Left hindlimb (tissue), 1 donor: Measurements from ENCODE around the gene RAP1GAP.

Experiments used
- DNase-seq: peaks from one replicate; pipeline ENCODE4 v3.0.0-alpha.2; 2018

Gene RAP1GAP

DNA sequence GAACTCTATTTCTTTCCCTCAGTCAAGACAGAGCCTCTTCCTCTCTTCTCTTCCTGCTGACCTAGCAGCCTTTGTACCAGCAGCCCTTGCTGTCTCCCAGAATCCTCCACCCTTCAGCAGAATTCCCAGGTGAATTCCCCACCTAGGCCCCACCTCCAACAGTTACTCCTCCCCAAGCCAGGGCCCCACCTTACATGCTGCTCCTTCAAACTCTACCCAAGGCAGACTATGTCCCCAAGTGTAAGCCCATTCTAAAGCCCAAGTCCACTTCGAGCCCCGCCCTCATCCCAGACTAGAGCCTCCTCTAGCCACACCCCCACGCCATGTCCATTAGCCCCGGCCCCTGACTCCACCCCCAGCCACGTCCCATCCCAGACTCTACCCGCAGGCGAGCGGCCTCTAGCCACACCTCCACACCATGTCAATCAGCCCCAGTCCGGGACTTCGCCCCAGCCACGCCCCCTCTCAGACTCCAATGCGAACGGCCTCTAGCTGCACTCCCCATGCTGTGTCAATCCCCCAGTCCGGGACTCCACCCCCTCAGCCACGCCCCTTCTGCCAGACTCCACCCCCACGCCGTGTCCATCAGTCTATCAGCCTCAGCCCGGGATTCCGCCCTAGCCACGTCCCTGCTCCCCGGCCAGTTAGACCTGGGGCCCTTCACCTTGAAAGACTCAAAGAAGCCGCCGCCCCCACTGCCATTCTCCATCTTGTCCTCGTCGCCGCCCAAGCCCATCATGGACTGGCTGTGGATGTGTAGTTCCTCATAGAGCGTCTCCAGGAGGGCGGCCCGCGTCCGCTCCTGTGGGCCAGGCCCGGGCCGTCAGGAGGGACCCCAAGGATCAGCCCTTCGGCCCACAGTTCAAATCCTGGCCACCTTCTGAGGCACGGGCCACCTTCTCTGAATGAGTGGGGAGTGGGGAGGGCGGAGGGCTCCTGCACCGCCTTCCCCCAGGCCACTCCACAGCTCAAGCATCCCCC, 61.3 kb downstream of the RAP1GAP start:
- DNase-seq: peak; percentile 87

DNA sequence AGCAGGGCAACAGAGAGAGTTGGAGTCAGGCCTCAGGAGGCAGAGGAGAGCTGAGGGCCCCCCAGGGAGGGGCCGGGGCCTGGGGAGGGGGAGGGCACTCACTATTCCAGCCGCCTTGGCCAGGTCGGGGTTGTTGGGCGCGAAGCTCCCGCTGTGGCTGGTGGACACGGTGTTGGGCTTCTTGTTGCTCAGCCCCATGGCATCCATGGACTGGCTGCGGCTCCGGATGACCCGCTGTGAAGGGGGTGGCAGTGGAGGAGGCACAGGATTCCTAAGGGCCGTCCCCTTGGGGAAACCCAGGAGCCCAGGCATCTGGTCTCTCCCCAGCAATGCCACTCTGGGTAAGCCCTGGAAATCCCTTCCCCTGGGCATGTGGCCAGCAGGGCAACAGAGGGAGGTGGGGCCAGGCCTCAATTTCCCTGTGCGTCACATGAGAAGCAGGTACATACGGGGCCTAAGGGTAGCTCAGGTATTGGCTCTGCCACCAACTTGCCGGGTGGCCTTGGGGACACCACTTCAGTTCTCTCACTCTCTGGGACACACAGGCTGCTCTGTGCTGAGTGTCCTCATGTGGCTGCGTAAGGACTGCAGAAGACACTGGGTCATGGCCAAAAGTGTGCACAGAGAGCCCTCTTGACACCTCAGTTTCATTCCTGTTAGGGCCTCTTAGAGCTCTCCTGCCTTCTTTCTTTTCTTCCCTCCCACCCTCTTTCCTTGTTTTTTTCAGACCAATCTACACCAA, 63.0 kb downstream of the RAP1GAP start:
- DNase-seq: no peak

DNA sequence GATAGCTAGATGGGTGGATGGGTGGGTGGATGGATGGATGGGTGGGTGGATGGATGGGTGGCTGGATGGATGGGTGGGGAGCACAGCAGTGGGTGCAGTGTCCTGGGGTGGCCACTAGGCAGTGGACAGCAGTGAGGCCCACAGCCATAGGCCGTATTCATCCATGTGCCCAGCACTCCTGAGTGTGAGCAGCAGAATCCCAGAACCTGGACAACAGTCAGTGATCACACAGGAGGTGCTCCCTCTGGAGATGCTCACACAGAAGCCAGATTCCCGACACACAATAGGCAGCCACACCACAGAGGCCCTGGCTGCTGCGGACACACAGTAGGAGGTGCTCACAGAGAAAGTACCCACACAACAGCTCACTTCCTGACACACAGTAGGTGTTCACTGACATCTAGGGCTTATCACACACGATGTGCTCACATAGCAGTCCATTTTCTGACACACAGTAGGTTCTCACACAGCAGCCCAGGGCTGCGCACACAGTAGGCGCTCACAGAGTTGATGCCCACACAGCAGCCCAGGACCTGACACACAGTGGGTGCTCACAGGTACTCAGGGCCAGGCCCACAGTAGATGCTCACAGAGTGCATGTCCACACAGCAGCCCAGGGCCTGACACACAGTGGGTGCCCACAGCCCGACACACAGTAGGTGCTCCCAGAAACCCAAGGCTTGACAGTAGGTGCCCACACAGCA, 64.0 kb downstream of the RAP1GAP start:
- DNase-seq: no peak

DNA sequence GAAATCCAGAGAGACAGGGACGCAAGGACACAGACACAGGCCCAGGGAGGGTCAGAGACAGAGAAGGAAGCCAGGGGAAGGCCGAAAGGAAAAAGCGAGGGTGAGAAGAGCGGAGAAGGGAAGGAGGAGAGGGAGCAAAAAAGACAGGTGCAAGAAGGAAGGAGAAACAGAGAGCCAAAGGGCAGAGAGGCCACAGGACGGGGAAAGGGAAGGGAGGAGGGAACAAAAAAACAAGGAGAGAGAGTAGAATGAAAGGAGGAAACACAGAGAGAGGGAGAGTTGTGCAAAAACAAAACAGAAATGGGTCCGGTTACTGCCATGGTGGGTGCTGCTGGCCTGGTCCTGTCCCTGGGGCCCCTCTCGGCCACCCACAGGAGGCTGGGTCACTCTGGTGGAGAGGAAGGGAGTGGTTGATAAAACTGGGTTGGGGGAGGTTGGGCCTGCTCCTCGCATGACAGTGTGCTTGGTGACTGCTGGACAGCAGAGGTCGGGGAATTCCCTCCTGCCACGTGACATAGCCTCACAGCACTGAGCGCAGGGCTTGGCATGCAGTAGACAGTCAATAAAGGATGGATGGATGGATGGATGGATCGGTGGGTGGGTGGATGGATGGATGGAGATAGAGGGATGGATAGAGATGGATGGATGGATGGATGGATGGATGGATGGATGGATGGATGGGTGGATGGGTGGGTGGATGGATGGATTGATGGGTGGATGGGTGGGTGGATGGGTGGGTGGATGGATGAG, 64.8 kb downstream of the RAP1GAP start:
- no peak for DNase-seq

DNA sequence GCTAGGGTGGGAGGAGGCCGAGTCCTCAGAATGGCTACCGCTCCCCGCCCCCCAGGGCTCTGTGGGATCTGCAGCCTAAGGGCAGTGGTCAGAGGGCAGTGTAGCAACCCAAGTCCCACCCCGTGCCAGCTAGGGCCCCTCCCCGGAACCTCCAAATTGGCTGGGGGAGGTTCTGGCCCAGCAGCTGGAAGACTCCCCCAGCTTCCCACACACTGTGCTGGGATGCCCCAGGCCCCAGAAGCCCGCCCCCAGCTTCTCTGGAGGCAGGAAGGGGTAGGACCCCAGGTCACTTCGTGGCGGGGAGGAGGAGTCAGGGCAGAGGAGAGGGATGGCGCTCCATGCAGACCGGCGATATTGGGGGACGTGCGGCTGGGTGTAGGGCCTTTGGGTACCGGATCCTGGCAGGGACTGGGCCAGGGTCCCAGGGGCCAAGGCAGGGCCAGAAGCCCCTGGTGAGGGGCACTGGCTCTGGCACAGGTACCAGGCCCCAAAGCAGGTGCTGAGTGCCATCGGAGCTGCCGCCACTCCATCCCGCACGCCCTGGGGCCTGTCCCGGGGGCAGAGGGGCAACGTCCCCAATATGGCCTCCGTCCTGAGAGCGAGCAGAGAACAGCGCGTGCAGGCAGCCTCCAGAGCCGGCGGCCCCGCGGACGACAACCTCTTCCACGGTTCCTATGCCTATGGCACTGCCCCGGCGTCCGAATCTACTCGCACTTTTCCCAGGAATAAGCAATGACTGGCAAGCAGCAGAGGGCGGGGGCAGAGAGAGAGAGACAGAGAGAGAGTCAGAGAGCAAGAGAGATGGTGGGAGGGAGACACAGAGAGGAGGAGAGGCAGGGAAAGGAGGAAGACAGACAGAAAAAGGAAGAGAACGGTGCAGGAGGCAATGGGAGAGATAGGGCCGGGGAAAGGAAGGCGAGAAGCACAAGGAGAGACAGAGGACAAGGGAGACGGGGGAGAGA, 65.7 kb downstream of the RAP1GAP start:
- no peak for DNase-seq

DNA sequence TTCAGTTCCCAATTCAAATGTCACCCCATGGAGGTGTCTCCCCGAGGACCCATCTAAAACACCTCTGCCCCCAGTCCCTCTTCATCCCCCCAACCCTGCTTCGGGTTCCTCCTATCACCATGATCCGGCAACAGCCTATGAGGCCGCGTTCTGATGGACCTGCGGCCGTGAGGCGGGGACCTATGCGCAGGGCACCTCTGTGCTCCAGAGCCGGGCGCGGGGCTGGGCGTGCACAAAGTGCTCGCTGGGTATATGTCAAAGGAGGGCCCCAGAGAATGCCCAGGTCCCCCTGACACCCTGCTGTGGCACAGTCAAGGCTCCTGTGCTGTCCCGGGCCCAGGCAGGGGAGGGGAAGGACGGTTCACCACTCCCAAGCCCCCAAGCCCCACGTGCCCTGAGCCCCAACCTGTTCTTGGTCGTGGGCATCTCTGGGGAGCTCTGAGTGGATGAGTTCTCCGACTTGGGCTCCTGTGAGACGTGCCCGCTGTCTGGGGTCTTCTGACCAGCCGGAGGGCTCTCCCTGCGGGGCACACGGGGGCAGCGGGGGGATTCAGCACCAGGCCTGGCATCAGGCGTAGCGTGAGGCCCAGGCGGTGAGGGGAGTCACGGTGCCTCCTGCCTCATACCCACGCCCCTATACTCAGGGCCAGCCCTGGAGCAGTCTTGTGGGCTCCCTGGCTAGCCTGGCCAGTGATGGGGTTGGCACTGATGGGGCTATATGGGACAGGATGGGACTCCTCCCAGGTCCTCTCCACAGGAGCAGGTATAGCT, 67.7 kb downstream of the RAP1GAP start:
- no peak for DNase-seq

DNA sequence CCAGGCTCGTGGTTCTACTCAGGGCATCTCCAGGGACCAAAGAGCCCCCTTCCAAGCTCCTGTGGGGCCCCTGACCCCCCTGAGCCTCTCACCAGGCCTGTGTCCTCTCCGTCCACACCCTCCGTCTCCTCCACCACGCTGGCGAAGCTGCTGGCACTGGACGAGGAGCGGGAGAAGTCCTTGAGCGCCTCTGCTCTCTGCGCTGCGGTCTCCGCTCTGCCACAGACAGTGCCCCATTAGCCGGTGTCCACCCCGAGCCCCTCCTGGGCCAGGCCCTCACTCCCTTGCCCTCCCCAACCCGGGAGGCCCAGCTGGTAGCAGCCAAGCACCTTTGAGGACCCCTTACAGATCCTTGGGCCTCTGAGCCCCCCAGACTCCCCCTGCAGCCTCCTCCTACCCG, 69.8 kb downstream of the RAP1GAP start:
- DNase-seq: no peak

DNA sequence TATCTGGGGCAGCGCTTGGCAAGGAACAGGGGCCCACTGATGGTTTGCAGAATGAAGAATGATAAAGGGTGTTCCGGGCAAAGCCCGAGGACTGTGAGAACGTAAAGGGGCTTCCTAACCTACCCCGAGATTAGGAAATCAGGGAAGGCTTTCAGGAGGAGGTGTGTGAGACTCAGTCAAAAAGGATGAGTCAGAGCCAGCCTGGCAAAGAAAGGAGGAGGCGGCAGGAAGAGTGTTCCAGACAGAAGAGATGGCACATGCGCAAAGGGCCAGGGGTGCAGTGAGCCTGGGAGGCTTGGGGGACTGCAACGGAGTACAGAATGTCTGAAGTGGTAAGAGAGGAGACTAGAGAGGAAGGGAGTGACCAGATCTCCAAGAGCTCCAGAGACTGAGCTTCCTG, 70.3 kb downstream of the RAP1GAP start:
- DNase-seq: no peak

DNA sequence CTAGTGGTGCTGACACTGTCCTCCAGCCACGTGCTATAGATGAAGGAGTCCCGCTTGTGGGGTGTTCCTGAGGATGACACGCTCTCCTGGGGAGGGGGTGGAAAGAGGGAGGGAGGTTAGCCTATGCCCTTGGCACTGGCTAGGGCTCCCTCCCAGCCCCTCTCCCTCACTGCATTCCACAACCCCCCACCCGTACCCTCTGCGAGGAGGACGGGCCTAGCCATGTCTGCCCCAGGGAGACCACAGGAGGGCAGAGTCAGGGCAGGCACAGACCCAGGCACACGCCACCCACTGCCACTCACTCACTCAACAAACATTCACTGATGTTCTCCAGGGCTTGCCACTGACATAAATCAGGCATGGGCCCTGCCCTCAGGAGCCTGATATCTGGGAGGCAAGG, 70.7 kb downstream of the RAP1GAP start:
- DNase-seq: no peak

DNA sequence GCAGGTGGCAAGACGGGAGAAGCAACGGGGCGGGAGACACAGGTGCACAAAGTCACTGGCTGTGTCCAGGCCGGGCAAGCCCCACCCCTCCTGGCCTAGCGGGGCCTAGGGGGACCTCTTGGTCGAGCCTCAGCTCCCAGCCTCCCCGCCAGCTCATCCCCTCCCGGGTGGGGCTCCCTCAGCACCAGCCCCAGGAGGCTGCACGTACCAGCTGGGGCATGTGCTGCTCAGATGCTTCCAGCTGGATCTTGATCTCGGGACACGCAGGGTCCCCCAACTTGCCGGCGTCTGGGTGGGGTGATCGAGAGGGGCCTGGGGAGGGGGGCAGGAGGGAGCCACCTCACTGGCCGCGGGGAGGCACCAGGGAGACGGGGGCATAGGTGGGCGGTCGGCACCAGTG, 71.4 kb downstream of the RAP1GAP start:
- no peak for DNase-seq

DNA sequence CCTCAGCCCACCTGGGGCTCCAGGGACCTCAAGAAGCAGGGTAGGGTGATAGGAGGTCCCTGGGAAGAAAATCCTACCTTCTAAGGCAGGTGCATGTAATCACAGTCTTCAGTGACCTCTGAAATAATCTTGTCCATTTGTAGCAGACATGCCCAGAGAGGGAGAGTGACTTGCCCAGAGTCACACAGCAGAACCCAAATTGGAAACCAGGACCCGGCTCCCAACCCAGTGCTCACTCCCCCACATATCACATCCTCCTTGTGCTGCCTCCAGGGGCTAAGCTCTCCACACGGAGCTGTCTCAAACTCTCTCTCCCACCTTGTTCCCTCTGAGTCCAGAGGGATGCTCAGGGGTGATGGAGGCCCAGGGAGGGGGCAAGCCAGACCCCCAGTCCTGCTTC, 72.5 kb downstream of the RAP1GAP start:
- no peak for DNase-seq

DNA sequence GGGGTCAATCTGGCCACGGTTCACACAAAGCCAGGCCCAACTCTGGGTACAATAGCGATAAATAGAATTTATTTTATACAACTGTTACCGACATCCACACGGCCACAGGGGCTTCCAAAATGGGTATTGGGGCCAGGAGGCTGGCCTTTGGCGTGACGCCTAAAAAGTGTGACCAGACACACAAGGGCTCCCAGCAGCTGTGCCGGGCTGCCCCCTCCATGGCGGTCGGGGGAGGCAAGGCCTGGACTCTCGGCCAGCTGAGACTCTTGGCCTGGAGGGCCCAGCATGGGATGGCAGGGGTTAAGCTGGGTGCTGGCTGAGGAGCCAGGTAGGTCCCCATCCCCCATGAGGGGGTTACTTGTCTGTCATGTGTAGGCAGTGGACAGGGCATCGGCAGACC, 73.0 kb downstream of the RAP1GAP start:
- no peak for DNase-seq

DNA sequence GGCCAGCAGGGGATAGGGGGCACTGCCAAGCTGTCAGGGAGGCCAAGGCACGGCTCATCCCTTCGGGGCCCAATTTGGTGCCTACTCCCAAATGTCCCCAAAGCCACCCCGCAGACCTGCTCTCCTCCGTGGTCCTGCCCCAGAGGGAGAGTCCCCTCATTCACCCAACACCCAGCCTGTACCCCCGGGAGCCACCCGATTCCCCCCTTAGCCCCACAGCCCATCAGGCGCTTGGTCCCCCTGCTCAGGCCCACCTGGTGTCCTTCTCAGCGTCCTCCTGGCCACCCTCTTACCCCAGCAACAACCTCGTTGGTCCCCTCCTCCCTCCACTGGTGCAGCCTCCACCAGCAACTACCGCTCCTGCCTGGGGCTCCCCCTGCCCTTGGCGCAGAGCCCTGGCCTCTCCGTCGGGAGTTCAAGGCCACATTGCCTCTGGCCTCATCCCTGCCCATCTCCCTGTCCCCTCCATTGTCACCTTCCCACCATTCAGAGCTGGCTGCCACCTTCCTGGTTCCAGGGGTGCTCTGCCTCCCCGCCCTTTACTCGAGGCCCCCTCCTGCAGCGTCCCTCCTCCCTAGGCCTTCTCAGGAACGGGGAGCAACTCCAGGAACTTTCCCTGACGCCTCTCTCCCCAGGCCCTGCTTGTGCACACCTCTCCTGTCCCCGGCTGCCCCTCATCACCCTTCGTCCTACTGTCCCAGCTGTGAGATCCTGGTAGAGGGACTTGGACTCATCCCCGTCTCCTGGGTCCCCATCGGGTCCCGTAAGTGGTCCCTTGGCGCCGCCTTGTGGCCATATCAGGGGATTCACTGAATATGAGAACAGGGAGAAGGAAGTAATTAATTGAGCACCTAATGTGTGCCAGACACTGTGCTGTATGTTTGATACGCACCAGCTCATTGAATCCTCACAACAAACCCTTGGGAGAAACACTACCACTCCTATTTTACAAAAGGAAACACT, 73.9 kb downstream of the RAP1GAP start:
- DNase-seq: no peak

DNA sequence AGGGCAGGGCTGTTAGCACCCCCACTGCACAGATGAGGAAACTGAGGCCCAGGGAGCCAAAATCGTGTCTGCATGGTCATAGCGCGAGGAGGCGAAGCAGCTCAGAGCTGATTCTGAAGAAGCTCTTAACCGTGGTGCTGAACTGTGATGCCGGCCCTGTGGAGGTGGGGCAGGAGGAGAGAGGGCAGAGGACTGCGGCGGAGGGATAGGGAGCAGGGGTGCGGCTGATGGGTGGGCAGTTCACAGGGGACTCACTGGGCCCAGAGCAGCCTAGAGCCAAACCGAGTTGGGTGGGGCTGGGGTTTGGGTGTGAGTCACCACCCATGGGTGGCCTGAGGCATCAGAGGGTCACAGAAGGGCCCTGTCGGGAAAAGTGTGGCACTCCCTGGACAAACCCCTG, 74.7 kb downstream of the RAP1GAP start:
- no peak for DNase-seq

DNA sequence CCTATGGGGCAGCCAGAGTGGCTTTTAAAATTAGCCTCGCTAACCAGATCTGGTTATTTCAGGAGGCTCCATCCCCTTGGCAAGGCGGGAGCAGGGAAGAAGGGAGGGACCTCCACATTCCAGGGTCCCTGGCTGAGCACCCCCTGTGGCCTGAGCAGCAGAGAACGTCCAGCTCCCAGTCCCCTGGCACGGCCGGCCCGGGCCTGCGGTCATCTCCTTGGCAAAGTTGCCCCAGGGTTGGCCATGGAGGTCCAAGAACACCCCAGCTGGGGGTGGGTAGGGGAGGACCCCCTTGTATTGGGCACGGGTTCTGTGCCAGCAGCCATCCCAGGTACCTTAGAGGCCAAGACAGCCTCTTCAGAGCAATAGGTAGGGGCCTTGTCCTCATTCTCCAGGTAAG, 75.9 kb downstream of the RAP1GAP start:
- DNase-seq: no peak

DNA sequence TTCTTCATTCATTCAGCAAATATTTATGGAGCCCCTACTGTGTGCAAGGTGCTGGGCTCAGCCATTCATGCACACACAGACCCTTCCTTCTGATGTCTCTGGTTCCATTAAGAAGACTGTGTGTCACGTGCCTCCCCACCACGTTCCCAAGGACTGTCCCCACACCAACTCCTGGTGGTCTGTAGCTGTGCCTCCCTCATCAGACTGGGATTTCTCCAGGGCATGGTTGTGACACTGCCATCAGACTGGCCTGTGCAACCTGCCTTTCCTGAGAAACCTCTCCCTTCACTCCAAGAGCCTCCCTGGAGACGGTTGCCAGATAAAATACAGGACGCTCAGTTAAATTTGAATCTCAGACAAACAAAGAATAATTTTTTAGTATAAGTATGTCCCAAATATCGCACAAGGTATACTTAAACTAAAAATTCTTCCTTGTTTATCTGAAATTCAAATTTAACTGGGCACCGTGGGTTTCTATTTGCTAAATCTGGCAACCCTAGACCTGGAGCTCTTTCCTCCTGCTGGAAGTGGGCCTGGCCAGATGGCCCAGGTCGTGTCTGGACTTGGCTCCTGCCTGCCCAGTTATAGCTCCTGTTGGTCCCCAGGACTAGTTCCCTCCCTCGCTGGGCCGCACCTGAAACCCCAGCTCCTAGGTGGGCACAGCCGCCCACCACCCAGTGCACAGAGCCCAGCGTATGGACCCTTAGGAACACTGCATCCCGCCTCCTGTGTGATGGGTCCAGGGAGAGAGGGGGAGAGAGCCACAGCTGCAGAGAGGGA, 76.9 kb downstream of the RAP1GAP start:
- no peak for DNase-seq

DNA sequence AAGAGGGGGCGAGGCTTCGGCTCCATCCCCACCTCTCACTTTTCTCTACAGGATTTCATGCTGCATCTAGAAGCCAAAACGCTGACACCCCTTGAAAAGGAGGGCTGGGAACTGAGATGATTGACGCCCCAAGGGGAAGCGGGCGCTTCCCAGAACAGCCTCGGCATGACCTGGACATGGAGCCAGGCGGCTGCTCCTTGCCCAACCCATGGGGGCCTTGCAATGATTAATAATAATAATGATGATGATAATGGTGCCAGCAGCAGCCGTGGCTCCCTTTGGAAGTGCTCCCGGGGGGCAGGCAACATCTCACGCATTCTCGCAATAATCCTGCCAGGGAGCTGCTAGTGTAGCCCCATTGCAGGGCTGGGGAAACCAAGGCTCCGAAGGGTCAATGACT, 78.2 kb downstream of the RAP1GAP start:
- DNase-seq: no peak

DNA sequence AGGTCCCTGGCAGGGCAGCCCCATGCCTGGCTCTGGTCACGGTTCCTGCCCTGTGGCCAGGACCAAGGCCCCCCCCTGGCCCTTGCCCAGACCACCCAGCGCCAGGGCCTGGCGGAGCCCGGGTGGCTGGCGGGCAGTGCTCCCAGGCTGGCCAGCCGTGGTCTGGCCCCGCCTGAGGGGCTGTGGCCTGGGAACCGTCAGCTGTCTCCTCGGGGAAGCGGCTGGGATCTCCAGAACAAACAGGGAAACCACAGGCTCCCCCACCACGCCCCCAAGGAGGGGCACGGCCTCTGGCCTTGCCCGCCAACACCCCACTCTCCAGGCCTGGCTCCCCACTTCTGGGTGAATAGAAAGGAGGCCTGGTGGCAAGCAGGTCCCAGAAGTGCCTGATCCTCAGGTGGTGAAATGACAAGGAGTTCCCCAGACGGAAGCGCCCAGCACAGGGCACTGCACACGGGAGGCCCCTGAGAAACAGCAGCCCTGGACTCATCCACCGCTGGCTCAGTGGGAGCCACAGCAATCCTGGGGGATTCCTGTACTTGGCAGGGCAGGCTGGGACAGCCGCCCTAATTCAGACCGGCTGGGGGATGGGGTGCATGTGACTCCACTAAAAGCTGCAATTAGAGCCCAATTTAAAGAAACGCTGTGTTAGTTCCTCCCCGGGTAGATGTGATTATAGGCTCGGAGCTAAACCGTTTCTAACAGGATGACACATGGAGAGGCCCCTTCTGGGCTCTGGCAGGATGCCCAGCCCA, 78.9 kb downstream of the RAP1GAP start:
- DNase-seq: peak; percentile 79
